Activated gamma-delta T cell treated with Interleukin-2 at 50 U/mL for 16 hours (primary cell): Measurements from ENCODE around the gene MYOZ3.

Experiments used
- DNase-seq: peaks from one replicate; pipeline ENCODE4 v3.0.0-alpha.2; 2020

The MYOZ3 gene

DNA sequence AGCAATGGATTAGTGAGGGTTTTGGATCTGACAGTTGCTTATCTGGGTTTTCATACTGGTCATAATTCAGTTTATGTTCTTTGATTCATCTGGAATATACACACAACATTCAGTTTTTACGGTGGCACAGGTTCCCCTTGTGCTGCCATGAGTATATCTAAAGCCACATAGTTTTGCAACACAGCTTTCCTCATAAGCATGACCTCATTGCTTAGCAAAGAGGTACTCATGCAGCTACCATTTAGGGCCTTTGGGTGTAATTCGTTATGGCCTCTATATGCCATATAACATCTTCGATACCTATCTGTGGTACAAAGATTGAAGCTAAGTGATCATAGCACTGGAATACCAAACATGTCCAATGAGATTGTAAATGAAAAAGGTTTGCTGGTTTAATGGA, 42.7 kb downstream of the MYOZ3 start:
- DNase-seq, result no peak

DNA sequence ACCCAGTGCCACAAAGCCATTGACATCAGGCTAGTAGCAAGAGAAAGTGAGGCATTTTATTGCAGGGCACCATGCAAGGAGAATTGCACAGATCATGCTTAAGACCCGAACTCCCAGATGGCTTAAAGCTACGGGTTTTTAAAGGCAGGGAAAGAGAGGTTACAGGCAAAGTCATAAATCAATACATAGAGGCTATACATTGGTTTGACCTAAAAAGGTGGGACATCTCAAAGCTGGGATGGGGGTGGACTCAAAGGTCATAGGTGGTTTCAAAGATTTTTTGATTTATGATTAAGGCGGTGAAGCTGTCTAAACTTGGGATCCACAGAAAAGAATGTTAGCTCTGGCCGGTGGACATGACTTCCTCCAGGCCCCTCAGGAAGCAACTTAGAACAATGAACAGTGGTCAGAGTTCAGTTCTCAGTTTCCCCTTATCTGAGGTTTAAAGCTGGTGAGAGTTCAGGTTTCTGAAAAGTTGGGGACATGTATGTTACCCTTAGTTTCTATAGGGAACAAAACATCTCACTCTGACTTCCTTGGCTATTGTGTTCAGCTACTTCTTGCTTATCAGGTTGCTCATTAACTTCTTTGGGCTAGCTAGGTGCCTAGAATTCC, 45.8 kb downstream of the MYOZ3 start:
- no peak for DNase-seq

DNA sequence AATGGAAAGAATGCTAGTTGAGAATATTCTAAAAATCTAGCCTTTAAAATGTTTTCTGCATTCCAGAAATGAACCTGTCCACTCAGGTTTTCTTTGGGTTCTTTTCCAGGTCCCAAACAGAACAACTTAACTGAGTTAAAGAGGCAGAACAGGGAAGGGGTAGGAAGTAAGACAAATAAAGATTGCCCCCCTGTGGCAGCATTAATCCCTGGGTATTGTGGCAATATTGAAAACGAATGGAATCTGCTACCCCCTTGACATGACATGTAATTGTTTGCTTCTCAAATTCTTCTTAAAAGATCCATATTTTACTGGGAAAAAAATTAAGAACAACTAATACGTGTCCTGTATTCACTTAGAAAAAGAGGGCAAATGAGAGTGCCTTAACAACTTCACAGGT, 49.1 kb downstream of the MYOZ3 start:
- no peak for DNase-seq

DNA sequence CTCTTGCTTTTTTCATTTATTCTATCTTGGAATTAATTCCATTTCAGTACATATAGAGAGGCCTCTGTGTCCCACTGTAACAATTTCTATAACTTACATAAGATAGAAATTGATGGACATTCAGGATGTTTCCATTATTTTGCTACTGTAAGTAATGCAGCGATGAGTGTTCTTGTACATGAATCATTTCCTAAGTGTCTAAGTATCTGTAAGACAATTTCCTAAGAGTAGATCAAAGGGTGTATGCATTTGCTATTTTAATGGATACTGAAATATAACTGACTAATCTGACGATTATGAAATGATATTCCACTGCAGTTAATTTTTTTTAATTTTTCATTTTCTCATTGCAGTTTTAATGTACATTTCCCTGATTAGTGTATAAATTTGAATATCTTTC, 62.8 kb downstream of the MYOZ3 start:
- no peak for DNase-seq
